ENCODE measurements around the gene APPBP2. TPM values are rescaled to one million over a fixed set of nuclear protein-coding genes. Genes with fewer than 3 reads are reported as not detected.

The APPBP2 gene
- total and polyA plus RNA-seq, 2 of the 8 experiments (the other 6 are each of a cell fraction or from before 2014, with no cell fraction given) = 3.3 to 18.0 TPM

GRCh38 chr17:60557805-60558204 is 31.8 kb upstream of the APPBP2 start (continued):
- no peak for TF ChIP-seq CHD7 (IDR thresholded peaks at IDR 0.05; ENCODE audit: insufficient replicate concordance, low read length)
- no peak for TF ChIP-seq ZNF274 (IDR thresholded peaks at IDR 0.05; ENCODE audit: borderline replicate concordance, extremely low read depth, low read length)
- TF ChIP-seq SAP30 (IDR thresholded peaks at IDR 0.05; ENCODE audit: insufficient read depth, insufficient replicate concordance, low read length) = no peak
- TF ChIP-seq MAX (IDR thresholded peaks at IDR 0.05) = no peak
- no peak for TF ChIP-seq HDAC2 (IDR thresholded peaks at IDR 0.05; ENCODE audit: borderline replicate concordance in 1 of 2, low read depth in 2 of 2, low read length in 2 of 2)
- TF ChIP-seq RAD21 (IDR thresholded peaks at IDR 0.05 in 1 of 2, conservative IDR thresholded peaks at IDR 0.05 in 1 of 2; ENCODE audit: low read depth in 2 of 2, low read length in 2 of 2) = no peak
- no peak for TF ChIP-seq YY1 (IDR thresholded peaks at IDR 0.05; ENCODE audit: low read depth, low read length)

All from H1 (cell line).